Measurements from ENCODE around the gene PACS2.

PACS2 gene

GRCh38 chr14:105440554-105440900 is 126.0 kb downstream of the PACS2 start:
- Histone ChIP-seq H4K20me1 (ENCODE audit: insufficient read depth, low read length, poor library complexity, severe bottlenecking) (peaks cover 38% of the 10 kb centered on the region), H3K4me2 (ENCODE audit: low read depth, low read length, poor library complexity, severe bottlenecking) (no peak overlapping the region), H3K9me2 (replicated peaks; ENCODE audit: low read depth, low read length) (no peaks in the 10 kb centered on the region), H2AFZ (ENCODE audit: low read length) (no peak overlapping the region), H3F3A (ENCODE audit: low read depth) (no peaks in the 10 kb centered on the region), H3K79me2 (ENCODE audit: insufficient read depth, low read length) (peaks cover 51% of the 10 kb centered on the region), H3K9me3 (ENCODE audit: insufficient read depth, low read depth, low read length) (no peaks in the 10 kb centered on the region), H3K4me1 (ENCODE audit: insufficient read depth, low read length, poor library complexity, severe bottlenecking) (no peaks in the 10 kb centered on the region), H3K9ac (ENCODE audit: low read depth, low read length, poor library complexity, severe bottlenecking) (no peak overlapping the region), H3K27me3 (ENCODE audit: insufficient read depth, low read length, poor library complexity, severe bottlenecking) (no peaks in the 10 kb centered on the region), H3K4me3 (ENCODE audit: low read length, poor library complexity, severe bottlenecking) (no peak overlapping the region), H3K36me3 (ENCODE audit: insufficient read depth, low read length) (peaks cover 36% of the 10 kb centered on the region; the same call in 1 of the 2 replicates)
- TF ChIP-seq CTCF (conservative IDR thresholded peaks at IDR 0.05; ENCODE audit: low read length), result no peak

GRCh38 chr14:105440992-105441391 is 126.4 kb downstream of the PACS2 start:
- H3F3A ChIP-seq (ENCODE audit: low read depth), result no peaks in the 10 kb centered on the region

GRCh38 chr14:105442125-105442524 is 127.6 kb downstream of the PACS2 start:
- no peaks in the 10 kb centered on the region for H3K4me1 ChIP-seq (ENCODE audit: insufficient read depth, low read length, poor library complexity, severe bottlenecking)
- H3K9ac ChIP-seq (ENCODE audit: low read depth, low read length, poor library complexity, severe bottlenecking), result no peak overlapping the region
- H3K27me3 ChIP-seq (ENCODE audit: insufficient read depth, low read length, poor library complexity, severe bottlenecking), result no peaks in the 10 kb centered on the region
- H3K4me3 ChIP-seq (ENCODE audit: low read length, poor library complexity, severe bottlenecking), result no peak overlapping the region
- H3K79me2 ChIP-seq (ENCODE audit: insufficient read depth, low read length), result peaks cover 39% of the 10 kb centered on the region
- TF ChIP-seq EZH2phosphoT487 (IDR thresholded peaks at IDR 0.05; ENCODE audit: borderline replicate concordance) (no peak), CTCF (conservative IDR thresholded peaks at IDR 0.05; ENCODE audit: low read length) (no peak)
- H3F3A ChIP-seq (ENCODE audit: low read depth), result no peaks in the 10 kb centered on the region
- no peaks in the 10 kb centered on the region for H3K9me3 ChIP-seq (ENCODE audit: insufficient read depth, low read depth, low read length)
- peaks cover 31% of the 10 kb centered on the region for H4K20me1 ChIP-seq (ENCODE audit: insufficient read depth, low read length, poor library complexity, severe bottlenecking)
- H3K9me2 ChIP-seq (replicated peaks; ENCODE audit: low read depth, low read length), result no peaks in the 10 kb centered on the region
- H3K4me2 ChIP-seq (ENCODE audit: low read depth, low read length, poor library complexity, severe bottlenecking), result no peak overlapping the region
- H2AFZ ChIP-seq (ENCODE audit: low read length), result no peak overlapping the region
- peaks cover 41% of the 10 kb centered on the region; the same call in 1 of the 2 replicates for H3K36me3 ChIP-seq (ENCODE audit: insufficient read depth, low read length)

More at GRCh38 chr14:105440992-105441391, 126.4 kb downstream of the PACS2 start:
- Histone ChIP-seq H3K79me2 (ENCODE audit: insufficient read depth, low read length) (peaks cover 47% of the 10 kb centered on the region), H3K4me2 (ENCODE audit: low read depth, low read length, poor library complexity, severe bottlenecking) (no peak overlapping the region), H3K27me3 (ENCODE audit: insufficient read depth, low read length, poor library complexity, severe bottlenecking) (no peaks in the 10 kb centered on the region), H3K4me3 (ENCODE audit: low read length, poor library complexity, severe bottlenecking) (no peak overlapping the region), H2AFZ (ENCODE audit: low read length) (no peak overlapping the region), H3K9me3 (ENCODE audit: insufficient read depth, low read depth, low read length) (no peaks in the 10 kb centered on the region), H3K9me2 (replicated peaks; ENCODE audit: low read depth, low read length) (no peaks in the 10 kb centered on the region), H3K9ac (ENCODE audit: low read depth, low read length, poor library complexity, severe bottlenecking) (no peak overlapping the region), H4K20me1 (ENCODE audit: insufficient read depth, low read length, poor library complexity, severe bottlenecking) (peaks cover 36% of the 10 kb centered on the region), H3K4me1 (ENCODE audit: insufficient read depth, low read length, poor library complexity, severe bottlenecking) (no peaks in the 10 kb centered on the region), H3K36me3 (ENCODE audit: insufficient read depth, low read length) (peaks cover 40% of the 10 kb centered on the region; the same call in 1 of the 2 replicates)
- TF ChIP-seq CTCF (conservative IDR thresholded peaks at IDR 0.05; ENCODE audit: low read length) (no peak), EZH2phosphoT487 (IDR thresholded peaks at IDR 0.05; ENCODE audit: borderline replicate concordance) (no peak)
